IMR-90 (cell line): Measurements from ENCODE around the gene ENPP6. TPM values are rescaled to one million over a fixed set of nuclear protein-coding genes. Genes with fewer than 3 reads are reported as not detected.

Experiments used
- ATAC-seq: fragments of 200-7000 bp; cut with Tn5 transposase; 2 replicates; pipeline ENCODE4 v1.9.1; 2020; ENCODE audit warnings: low read depth, mild to moderate bottlenecking, moderate library complexity
- BruUV-seq: library from RNA; stranded (reverse); fragments of 400-500 nt; replicated peaks from 2 replicates; lab custom pipeline; 2021; lab: Mats Ljungman, UMichigan
- CTCF ChIA-PET: fragments of 300-600 bp; formaldehyde crosslinking; extraction: SDS; loops from one replicate; lab custom pipeline; 2021; ENCODE audit warnings: antibody characterized with exemption; lab: Yijun Ruan, JAX
- POLR2A ChIA-PET: fragments of 300-600 bp; sonication (Branson Sonifier 250); formaldehyde crosslinking; loops from one replicate; lab custom pipeline; 2022; ENCODE audit warnings: antibody characterized with exemption; ENCODE audit not compliant: unreplicated experiment; lab: Charles Lee
- DNase-seq: peaks from one replicate; pipeline ENCODE4 v3.0.0; 2013
- H2AFZ ChIP-seq: replicated peaks from 2 replicates; pipeline ENCODE3; 2013; ENCODE audit warnings: low read length, mild to moderate bottlenecking; ENCODE audit not compliant: poor library complexity
- H2AK5ac ChIP-seq: 2 replicates; pipeline ENCODE4 v1.6.1; 2013; ENCODE audit warnings: low read depth, low read length, inconsistent platforms
- H2AK9ac ChIP-seq: replicated peaks from 2 replicates; pipeline ENCODE3; 2013; ENCODE audit warnings: mild to moderate bottlenecking, low read depth, low read length, moderate library complexity; ENCODE audit not compliant: poor library complexity
- H2BK120ac ChIP-seq: 2 replicates; pipeline ENCODE4 v1.6.1; 2013; ENCODE audit warnings: low read depth, low read length, inconsistent platforms
- H2BK15ac ChIP-seq: 3 replicates; pipeline ENCODE4 v1.6.1; 2013; ENCODE audit warnings: low read depth, low read length, inconsistent platforms
- H2BK20ac ChIP-seq: 2 replicates; pipeline ENCODE4 v1.6.1; 2013; ENCODE audit warnings: low read depth, mild to moderate bottlenecking, inconsistent platforms, low read length, moderate library complexity
- H2BK5ac ChIP-seq: 2 replicates; pipeline ENCODE4 v1.6.1; 2013; ENCODE audit warnings: mild to moderate bottlenecking, low read depth, low read length, inconsistent platforms; ENCODE audit not compliant: poor library complexity, severe bottlenecking
- H3K14ac ChIP-seq: replicated peaks from 2 replicates; pipeline ENCODE4 v1.6.1; 2013; ENCODE audit warnings: low read depth, low read length, inconsistent platforms
- H3K18ac ChIP-seq: 2 replicates; pipeline ENCODE4 v1.6.1; 2013; ENCODE audit warnings: low read depth, low read length, control low read depth
- H3K23ac ChIP-seq: 2 replicates; pipeline ENCODE4 v1.6.1; 2013; ENCODE audit warnings: low read depth, low read length, inconsistent platforms
- H3K27ac ChIP-seq: 2 replicates; pipeline ENCODE4 v1.5.1; 2013; ENCODE audit warnings: mild to moderate bottlenecking, control low read depth, low read length; ENCODE audit not compliant: insufficient read depth
- H3K27me3 ChIP-seq: 2 replicates; pipeline ENCODE4 v1.6.1; 2013; ENCODE audit warnings: low read length; ENCODE audit not compliant: control insufficient read depth, insufficient read depth
- H3K36me3 ChIP-seq: 2 replicates; pipeline ENCODE4 v1.6.1; 2013; ENCODE audit warnings: low read length, mixed read lengths; ENCODE audit not compliant: control insufficient read depth, insufficient read depth
- H3K4ac ChIP-seq: 2 replicates; pipeline ENCODE4 v1.6.1; 2013; ENCODE audit warnings: low read depth, low read length, inconsistent platforms
- H3K4me1 ChIP-seq: 2 replicates; pipeline ENCODE4 v1.6.1; 2013; ENCODE audit warnings: low read length, mixed read lengths; ENCODE audit not compliant: control insufficient read depth, insufficient read depth
- H3K4me2 ChIP-seq: 2 replicates; pipeline ENCODE4 v1.6.1; 2013; ENCODE audit warnings: low read depth, mild to moderate bottlenecking, control low read depth, low read length, moderate library complexity
- H3K4me3 ChIP-seq: 2 replicates; pipeline ENCODE4 v1.5.1; 2013; ENCODE audit warnings: low read depth, mild to moderate bottlenecking, control low read depth, low read length, moderate library complexity; ENCODE audit not compliant: insufficient read depth
- H3K56ac ChIP-seq: 2 replicates; pipeline ENCODE4 v1.6.1; 2013; ENCODE audit warnings: low read length, inconsistent platforms; ENCODE audit not compliant: insufficient read depth; ENCODE audit errors: extremely low read depth
- H3K79me1 ChIP-seq, 2 experiments: 2 replicates each; pipeline ENCODE4 v1.6.1; 2013; ENCODE audit warnings: low read length in 2 of 2, inconsistent platforms in 1 of 2, low read depth in 1 of 2
- H3K9ac ChIP-seq: 2 replicates; pipeline ENCODE4 v1.6.1; 2013; ENCODE audit warnings: low read depth, low read length, control low read depth
- H3K9me1 ChIP-seq: 2 replicates; pipeline ENCODE4 v1.6.1; 2013; ENCODE audit warnings: low read length, inconsistent platforms; ENCODE audit not compliant: insufficient read depth
- H3K9me3 ChIP-seq: 2 replicates; pipeline ENCODE4 v1.6.1; 2013; ENCODE audit warnings: low read length; ENCODE audit not compliant: control insufficient read depth, insufficient read depth
- H4K20me1 ChIP-seq: 2 replicates; pipeline ENCODE4 v1.6.1; 2013; ENCODE audit warnings: low read length, inconsistent platforms; ENCODE audit not compliant: insufficient read depth
- H4K5ac ChIP-seq: 2 replicates; pipeline ENCODE4 v1.6.1; 2013; ENCODE audit warnings: mild to moderate bottlenecking, low read depth, low read length, control low read depth
- H4K8ac ChIP-seq, 2 experiments: 2 replicates each; pipeline ENCODE4 v1.6.1; 2013; ENCODE audit warnings: low read depth in 2 of 2, low read length in 2 of 2, control low read depth in 1 of 2, inconsistent platforms in 1 of 2
- H4K91ac ChIP-seq: 2 replicates; pipeline ENCODE4 v1.6.1; 2013; ENCODE audit warnings: low read depth, low read length, inconsistent platforms; ENCODE audit not compliant: insufficient read depth
- BHLHE40 ChIP-seq: fragments of 150-350 bp; IDR thresholded peaks from 2 replicates; pipeline ENCODE4 v1.6.1; 2016; ENCODE audit warnings: mild to moderate bottlenecking, low read depth, low read length
- CEBPB ChIP-seq: IDR thresholded peaks from 2 replicates; pipeline ENCODE4 v1.6.1; 2012; ENCODE audit warnings: low read depth, low read length, improper control_type of control experiment
- CHD1 ChIP-seq: IDR thresholded peaks from 2 replicates; pipeline ENCODE4 v1.6.1; 2012; ENCODE audit warnings: low read depth, low read length, improper control_type of control experiment
- FOS ChIP-seq: fragments of 150-350 bp; IDR thresholded peaks from 2 replicates; pipeline ENCODE4 v1.6.1; 2016; ENCODE audit warnings: low read depth, low read length
- MAFK ChIP-seq: IDR thresholded peaks from 2 replicates; pipeline ENCODE4 v1.6.1; 2012; ENCODE audit warnings: low read depth, low read length, improper control_type of control experiment
- MAZ ChIP-seq: IDR thresholded peaks from 2 replicates; pipeline ENCODE4 v1.6.1; 2012; ENCODE audit warnings: low read depth, mild to moderate bottlenecking, low read length, improper control_type of control experiment, moderate library complexity, borderline replicate concordance
- MXI1 ChIP-seq: IDR thresholded peaks from 2 replicates; pipeline ENCODE4 v1.6.1; 2012; ENCODE audit warnings: low read depth, mild to moderate bottlenecking, low read length, moderate library complexity, borderline replicate concordance
- NFE2L2 ChIP-seq: fragments of 150-350 bp; IDR thresholded peaks from 2 replicates; pipeline ENCODE4 v1.6.1; 2016; ENCODE audit warnings: low read depth, mild to moderate bottlenecking, low read length
- POLR2A ChIP-seq: IDR thresholded peaks from 2 replicates; pipeline ENCODE4 v1.6.1; 2012; ENCODE audit warnings: mild to moderate bottlenecking, low read depth, low read length
- RAD21 ChIP-seq: IDR thresholded peaks from 2 replicates; pipeline ENCODE4 v1.6.1; 2012; ENCODE audit warnings: low read length, improper control_type of control experiment
- RCOR1 ChIP-seq: IDR thresholded peaks from 2 replicates; pipeline ENCODE4 v1.6.1; 2012; ENCODE audit warnings: mild to moderate bottlenecking, low read length, improper control_type of control experiment; ENCODE audit not compliant: insufficient replicate concordance
- RFX5 ChIP-seq: IDR thresholded peaks from 2 replicates; pipeline ENCODE4 v1.8.0; 2012; ENCODE audit warnings: low read depth, mild to moderate bottlenecking, low read length, moderate library complexity
- SMC3 ChIP-seq: fragments of 150-350 bp; IDR thresholded peaks from 2 replicates; pipeline ENCODE4 v1.6.1; 2016; ENCODE audit warnings: low read depth, mild to moderate bottlenecking, antibody characterized with exemption, low read length, moderate library complexity
- WGBS, 2 experiments: methylation state at CpG; one replicate each; pipeline versions ENCODE4 v1.1.5 to v1.1.7; 2013; ENCODE audit warnings: missing lambda C conversion rate in 2 of 2; ENCODE audit not compliant: insufficient read length in 1 of 2; ENCODE audit errors: extremely low coverage in 2 of 2; 5-methylcytosine and 5-hydroxymethylcytosine counted together
- dilution Hi-C: fragments of 300-500 bp; cut with HindIII; formaldehyde crosslinking; loops from one replicate; pipeline ENCODE4 v1.14.3; 2018; ENCODE audit warnings: low sequenced_read_pairs; ENCODE audit not compliant: unreplicated experiment
- in situ Hi-C: fragments of 300-500 bp; cut with MboI; formaldehyde crosslinking; loops from 3 replicates; pipeline ENCODE4 v1.14.3; 2019; ENCODE audit warnings: low sequenced_read_pairs, inconsistent platforms, mixed read lengths
- intact Hi-C: fragments of 100-400 bp; cut with micrococcal nuclease; formaldehyde crosslinking; loops from 2 replicates; pipeline ENCODE4 v1.10.0; 2022
- polyA plus RNA-seq, 3 experiments: library from polyadenylated mRNA; depleted of rRNA; stranded (reverse); fragments of >200 nt; gene quantifications; 2 replicates each; pipeline ENCODE4 v1.2.3, GENCODE V29; 2012; ENCODE audit warnings: low replicate concordance in 1 of 3
- total RNA-seq: library from RNA; depleted of rRNA; stranded (reverse); fragments of >200 nt; gene quantifications from 2 replicates; pipeline ENCODE4 v1.2.3, GENCODE V29; 2012
- TF ChIP-seq, protein P1 (sequence below): fragments of 150-350 bp; IDR thresholded peaks from 2 replicates; pipeline ENCODE4 v1.6.1; 2016; ENCODE audit warnings: low read depth, mild to moderate bottlenecking, low read length, moderate library complexity, borderline replicate concordance
- TF ChIP-seq, protein P2 (sequence below): conservative IDR thresholded peaks from 2 replicates; pipeline ENCODE4 v1.5.1; 2012; ENCODE audit warnings: mild to moderate bottlenecking, low read depth, low read length, improper control_type of control experiment
- TF ChIP-seq, protein P3 (sequence below): fragments of 150-350 bp; IDR thresholded peaks from 2 replicates; pipeline ENCODE4 v1.6.1; 2017; ENCODE audit warnings: mild to moderate bottlenecking, antibody characterized with exemption, low read length, low read depth

The ENPP6 gene
- total and polyA plus RNA-seq, 2 of the 4 experiments (the other 2 are of a cell fraction) = not detected

DNA sequence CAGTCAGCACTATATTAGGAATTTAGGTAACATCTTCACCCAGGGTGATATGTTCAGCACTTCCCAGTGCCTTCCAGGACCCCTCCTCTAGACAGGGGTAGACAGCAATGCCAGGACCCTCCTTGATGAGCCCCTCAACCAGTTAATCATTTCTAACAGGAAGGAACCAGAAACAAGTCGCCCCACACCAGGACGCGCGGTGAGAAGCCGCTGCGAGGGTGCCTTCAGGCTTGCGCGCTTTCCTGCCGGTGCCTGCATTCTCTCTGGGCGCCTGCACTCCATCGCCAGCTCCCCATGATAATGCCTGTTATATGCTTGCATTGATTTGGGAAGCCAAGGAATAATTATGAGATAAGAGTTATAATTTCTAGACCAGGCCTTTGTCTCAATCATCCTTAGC is 116.0 kb downstream of the ENPP6 start:
- H3K27ac ChIP-seq = no peak overlapping the region
- no peak overlapping the region for H3K4ac ChIP-seq
- no peak overlapping the region for H4K91ac ChIP-seq
- ATAC-seq (no peak), DNase-seq (no peak)
- no peaks in the 10 kb centered on the region for H3K36me3 ChIP-seq
- H2BK120ac ChIP-seq = no peak overlapping the region
- H4K5ac ChIP-seq = no peak overlapping the region
- H3K23ac ChIP-seq = no peak overlapping the region
- H3K9me3 ChIP-seq = no peaks in the 10 kb centered on the region; the same call in 1 of the 2 replicates
- no peak for TF ChIP-seq RCOR1
- no peak for TF ChIP-seq CEBPB
- no peak for TF ChIP-seq MAFK
- TF ChIP-seq, protein P1, sequence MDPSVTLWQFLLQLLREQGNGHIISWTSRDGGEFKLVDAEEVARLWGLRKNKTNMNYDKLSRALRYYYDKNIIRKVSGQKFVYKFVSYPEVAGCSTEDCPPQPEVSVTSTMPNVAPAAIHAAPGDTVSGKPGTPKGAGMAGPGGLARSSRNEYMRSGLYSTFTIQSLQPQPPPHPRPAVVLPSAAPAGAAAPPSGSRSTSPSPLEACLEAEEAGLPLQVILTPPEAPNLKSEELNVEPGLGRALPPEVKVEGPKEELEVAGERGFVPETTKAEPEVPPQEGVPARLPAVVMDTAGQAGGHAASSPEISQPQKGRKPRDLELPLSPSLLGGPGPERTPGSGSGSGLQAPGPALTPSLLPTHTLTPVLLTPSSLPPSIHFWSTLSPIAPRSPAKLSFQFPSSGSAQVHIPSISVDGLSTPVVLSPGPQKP = no peak
- TF ChIP-seq MXI1 = no peak
- no peak for TF ChIP-seq POLR2A
- no peak for TF ChIP-seq NFE2L2
- TF ChIP-seq FOS = no peak
- TF ChIP-seq MAZ = no peak
- TF ChIP-seq, protein P2, sequence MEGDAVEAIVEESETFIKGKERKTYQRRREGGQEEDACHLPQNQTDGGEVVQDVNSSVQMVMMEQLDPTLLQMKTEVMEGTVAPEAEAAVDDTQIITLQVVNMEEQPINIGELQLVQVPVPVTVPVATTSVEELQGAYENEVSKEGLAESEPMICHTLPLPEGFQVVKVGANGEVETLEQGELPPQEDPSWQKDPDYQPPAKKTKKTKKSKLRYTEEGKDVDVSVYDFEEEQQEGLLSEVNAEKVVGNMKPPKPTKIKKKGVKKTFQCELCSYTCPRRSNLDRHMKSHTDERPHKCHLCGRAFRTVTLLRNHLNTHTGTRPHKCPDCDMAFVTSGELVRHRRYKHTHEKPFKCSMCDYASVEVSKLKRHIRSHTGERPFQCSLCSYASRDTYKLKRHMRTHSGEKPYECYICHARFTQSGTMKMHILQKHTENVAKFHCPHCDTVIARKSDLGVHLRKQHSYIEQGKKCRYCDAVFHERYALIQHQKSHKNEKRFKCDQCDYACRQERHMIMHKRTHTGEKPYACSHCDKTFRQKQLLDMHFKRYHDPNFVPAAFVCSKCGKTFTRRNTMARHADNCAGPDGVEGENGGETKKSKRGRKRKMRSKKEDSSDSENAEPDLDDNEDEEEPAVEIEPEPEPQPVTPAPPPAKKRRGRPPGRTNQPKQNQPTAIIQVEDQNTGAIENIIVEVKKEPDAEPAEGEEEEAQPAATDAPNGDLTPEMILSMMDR = no peak
- TF ChIP-seq SMC3 = no peak
- TF ChIP-seq BHLHE40 = no peak
- TF ChIP-seq RFX5 = no peak
- no peak for TF ChIP-seq CHD1
- TF ChIP-seq, protein P3, sequence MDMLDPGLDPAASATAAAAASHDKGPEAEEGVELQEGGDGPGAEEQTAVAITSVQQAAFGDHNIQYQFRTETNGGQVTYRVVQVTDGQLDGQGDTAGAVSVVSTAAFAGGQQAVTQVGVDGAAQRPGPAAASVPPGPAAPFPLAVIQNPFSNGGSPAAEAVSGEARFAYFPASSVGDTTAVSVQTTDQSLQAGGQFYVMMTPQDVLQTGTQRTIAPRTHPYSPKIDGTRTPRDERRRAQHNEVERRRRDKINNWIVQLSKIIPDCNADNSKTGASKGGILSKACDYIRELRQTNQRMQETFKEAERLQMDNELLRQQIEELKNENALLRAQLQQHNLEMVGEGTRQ = no peak
- no peak for TF ChIP-seq RAD21
- H3K4me3 ChIP-seq = no peak overlapping the region
- no peak overlapping the region for H2BK20ac ChIP-seq
- H3K4me1 ChIP-seq = peaks cover 12% of the 10 kb centered on the region; the same call in 1 of the 2 replicates
- no CpG with 5 or more reads among the region's 11 CpGs for WGBS, 2 experiments
- H3K4me2 ChIP-seq = no peak overlapping the region
- in situ Hi-C loops = no loop called here
- H4K20me1 ChIP-seq = no peaks in the 10 kb centered on the region
- H3K14ac ChIP-seq = no peak overlapping the region
- dilution Hi-C loops = no loop called here
- H3K27me3 ChIP-seq = peaks cover 2% of the 10 kb centered on the region; the same call in 1 of the 2 replicates
- H4K8ac ChIP-seq = no peak overlapping the region
- intact Hi-C loops = loop anchor here (1.0 kb wide), 1 partner anchor 64 kb away; no protein-coding TSS in a partner anchor
- no peaks in the 10 kb centered on the region for H3K79me1 ChIP-seq
- 0 out of 2 replicates have a peak, but pooled peaks cover 5% of the 10 kb centered on the region for H3K9me1 ChIP-seq
- CTCF ChIA-PET = interaction anchor here (0.7 kb wide), 1 partner anchor 223 kb away, joined by 4 read pairs; no protein-coding TSS in a partner anchor
- no peak overlapping the region for H2AK9ac ChIP-seq
- no peak overlapping the region for H2BK15ac ChIP-seq
- no peak overlapping the region for H3K9ac ChIP-seq
- no peak overlapping the region; the same call in 1 of the 2 replicates for H3K18ac ChIP-seq
- no peak overlapping the region for H3K56ac ChIP-seq
- no peak overlapping the region for H2AK5ac ChIP-seq
- no peak overlapping the region for H2BK5ac ChIP-seq
- BruUV-seq = no TSS peak
- POLR2A ChIA-PET = no interaction called here
- no peak overlapping the region for H2AFZ ChIP-seq
